Mesothelial cell of epicardium (in vitro differentiated cells): Measurements from ENCODE around the gene EML6. TPM values are rescaled to one million over a fixed set of nuclear protein-coding genes. Genes with fewer than 3 reads are reported as not detected.

ENCODE experiments used
- DNase-seq, 2 experiments: peaks; one replicate each; pipeline ENCODE4 v3.0.0; 2021; ENCODE audit warnings: low spot score in 2 of 2; ENCODE audit not compliant: unreplicated experiment in 2 of 2
- H3K27ac Mint-ChIP-seq: 2 replicates; pipeline ENCODE4 v1.8.0; 2021; ENCODE audit warnings: mixed read lengths
- H3K27me3 Mint-ChIP-seq: 2 replicates; pipeline ENCODE4 v1.8.0; 2021; ENCODE audit warnings: low read depth, mixed read lengths
- H3K36me3 Mint-ChIP-seq: 2 replicates; pipeline ENCODE4 v1.8.0; 2021; ENCODE audit warnings: mixed read lengths
- H3K4me1 Mint-ChIP-seq: 2 replicates; pipeline ENCODE4 v1.8.0; 2021; ENCODE audit warnings: mixed read lengths
- H3K4me3 Mint-ChIP-seq: 2 replicates; pipeline ENCODE4 v1.8.0; 2021; ENCODE audit warnings: mild to moderate bottlenecking, moderate library complexity, mixed read lengths
- H3K9me3 Mint-ChIP-seq: 2 replicates; pipeline ENCODE4 v1.8.0; 2021; ENCODE audit warnings: mixed read lengths
- CTCF ChIP-seq: fragments of 200-600 bp; sonication (generic); IDR thresholded peaks from one replicate; pipeline ENCODE4 v1.5.0; 2021; ENCODE audit warnings: antibody characterized with exemption; ENCODE audit not compliant: unreplicated experiment
- total RNA-seq: library from RNA; stranded (reverse); gene quantifications from 3 replicates; pipeline ENCODE4 v1.2.1, GENCODE V29; 2021

EML6 gene
- total RNA-seq, 1 donor from 2014 or later: 2.3 TPM

- no peak for DNase-seq
- H3K27ac Mint-ChIP-seq: no peak overlapping the region
- no peak overlapping the region for H3K4me3 Mint-ChIP-seq
- no peak for TF ChIP-seq CTCF
- H3K9me3 Mint-ChIP-seq: no peaks in the 10 kb centered on the region
- no peaks in the 10 kb centered on the region for H3K27me3 Mint-ChIP-seq
- peaks cover 2% of the 10 kb centered on the region for H3K36me3 Mint-ChIP-seq
- H3K4me1 Mint-ChIP-seq: no peaks in the 10 kb centered on the region
These were observed 234.0 kb downstream of the EML6 start for GRCh38 chr2:54957321-54957999.

- Mint-ChIP-seq H3K36me3 (peaks cover 2% of the 10 kb centered on the region), H3K9me3 (no peaks in the 10 kb centered on the region), H3K4me1 (no peaks in the 10 kb centered on the region), H3K4me3 (no peak overlapping the region), H3K27me3 (no peaks in the 10 kb centered on the region), H3K27ac (no peak overlapping the region)
- TF ChIP-seq CTCF: no peak
- DNase-seq: no peak
These were observed 235.4 kb downstream of the EML6 start for GRCh38 chr2:54958717-54959371.

GRCh38 chr2:54960164-54960563, 236.7 kb downstream of the EML6 start:
- no peak overlapping the region for H3K27ac Mint-ChIP-seq
- no peaks in the 10 kb centered on the region for H3K9me3 Mint-ChIP-seq
- no peak for DNase-seq
- TF ChIP-seq CTCF: no peak
- no peaks in the 10 kb centered on the region for H3K27me3 Mint-ChIP-seq
- H3K4me1 Mint-ChIP-seq: no peaks in the 10 kb centered on the region
- peaks cover 2% of the 10 kb centered on the region for H3K36me3 Mint-ChIP-seq
- no peak overlapping the region for H3K4me3 Mint-ChIP-seq

GRCh38 chr2:54962511-54962910, 239.0 kb downstream of the EML6 start:
- no peaks in the 10 kb centered on the region for H3K9me3 Mint-ChIP-seq
- H3K27me3 Mint-ChIP-seq: no peaks in the 10 kb centered on the region
- no peaks in the 10 kb centered on the region for H3K4me1 Mint-ChIP-seq
- H3K4me3 Mint-ChIP-seq: no peak overlapping the region
- no peak for TF ChIP-seq CTCF
- peaks cover 11% of the 10 kb centered on the region for H3K36me3 Mint-ChIP-seq
- no peak for DNase-seq
- no peak overlapping the region for H3K27ac Mint-ChIP-seq

- Mint-ChIP-seq H3K27me3 (no peaks in the 10 kb centered on the region), H3K4me3 (no peak overlapping the region), H3K27ac (no peak overlapping the region), H3K36me3 (peaks cover 13% of the 10 kb centered on the region), H3K9me3 (no peaks in the 10 kb centered on the region), H3K4me1 (no peaks in the 10 kb centered on the region)
- DNase-seq: no peak
- no peak for TF ChIP-seq CTCF
These were observed 239.5 kb downstream of the EML6 start for GRCh38 chr2:54962935-54963440.
